Fibroblast of lung (primary cell): ENCODE measurements around the gene PACRG. TPM values are rescaled to one million over a fixed set of nuclear protein-coding genes. Genes with fewer than 3 reads are reported as not detected.

Source experiments
- DNase-seq, 2 donors: peaks; one replicate each; pipeline versions ENCODE4 v3.0.0 to v3.0.0-alpha.2; 2010; ENCODE audit warnings: low read depth in 2 of 2
- H2AFZ ChIP-seq: 2 replicates; pipeline ENCODE4 v1.5.1; 2012; ENCODE audit warnings: low read length, control low read depth, inconsistent platforms
- H3K27ac ChIP-seq: 2 replicates; pipeline ENCODE4 v1.5.1; 2011; ENCODE audit warnings: low read length, control low read depth; ENCODE audit not compliant: insufficient read depth
- H3K27me3 ChIP-seq: 2 replicates; pipeline ENCODE4 v1.5.1; 2011; ENCODE audit warnings: mild to moderate bottlenecking, low read length; ENCODE audit not compliant: control insufficient read depth, insufficient read depth
- H3K36me3 ChIP-seq: 2 replicates; pipeline ENCODE4 v1.5.1; 2011; ENCODE audit warnings: low read length; ENCODE audit not compliant: control insufficient read depth, insufficient read depth
- H3K4me1 ChIP-seq: 2 replicates; pipeline ENCODE4 v1.5.1; 2011; ENCODE audit warnings: low read length; ENCODE audit not compliant: control insufficient read depth, insufficient read depth; ENCODE audit errors: extremely low read depth
- H3K4me2 ChIP-seq: 2 replicates; pipeline ENCODE4 v1.5.1; 2011; ENCODE audit warnings: low read length, control low read depth; ENCODE audit not compliant: insufficient read depth; ENCODE audit errors: extremely low read depth
- H3K4me3 ChIP-seq, 4 experiments: fragments of 200-600 bp in 1 of 4; sonication (generic) in 1 of 4; replicated peaks in 1 of 4; 2 replicates each; pipeline ENCODE4 v1.5.1; 2011 to 2016; ENCODE audit warnings: low read length in 4 of 4, low read depth in 3 of 4, mild to moderate bottlenecking in 3 of 4, control low read depth in 2 of 4, inconsistent platforms in 1 of 4, mixed read lengths in 1 of 4; ENCODE audit not compliant: insufficient read depth in 1 of 4; ENCODE audit errors: control extremely low read depth in 1 of 4
- H3K79me2 ChIP-seq: 2 replicates; pipeline ENCODE4 v1.5.1; 2012; ENCODE audit warnings: mild to moderate bottlenecking, low read length, inconsistent platforms; ENCODE audit not compliant: control insufficient read depth, insufficient read depth
- H3K9ac ChIP-seq: 2 replicates; pipeline ENCODE4 v1.5.1; 2011; ENCODE audit warnings: mild to moderate bottlenecking, low read length, control low read depth; ENCODE audit not compliant: insufficient read depth
- H3K9me3 ChIP-seq: 2 replicates; pipeline ENCODE4 v1.5.1; 2012; ENCODE audit warnings: low read depth, low read length; ENCODE audit not compliant: control insufficient read depth, insufficient read depth
- H4K20me1 ChIP-seq: 2 replicates; pipeline ENCODE4 v1.5.1; 2011; ENCODE audit warnings: low read length; ENCODE audit not compliant: control insufficient read depth, insufficient read depth; ENCODE audit errors: extremely low read depth
- EZH2 ChIP-seq: IDR thresholded peaks from 2 replicates; pipeline ENCODE4 v1.5.1; 2012; ENCODE audit warnings: low read length, control low read depth, mild to moderate bottlenecking; ENCODE audit errors: missing control alignments
- polyA plus RNA-seq, 2 donors: library from polyadenylated mRNA; depleted of rRNA in 1 of 2; stranded (reverse) in 1 of 2; unstranded in 1 of 2; fragments of >200 nt; gene quantifications; 2 replicates each; pipeline ENCODE4 v1.2.1, GENCODE V29; 2011 to 2012; ENCODE audit warnings: missing spikeins in 1 of 2
- total RNA-seq: library from RNA; depleted of rRNA; stranded (reverse); fragments of >200 nt; gene quantifications from 2 replicates; pipeline ENCODE4 v1.2.1, GENCODE V29; 2014
- TF ChIP-seq, protein P1 (sequence below), 2 donors: IDR thresholded peaks in 1 of 2; conservative IDR thresholded peaks in 1 of 2; 1 replicate in 1 of 2; 2 replicates in 1 of 2; pipeline ENCODE4 v1.5.1; 2011 to 2012; ENCODE audit warnings: low read length in 2 of 2, control low read depth in 1 of 2, inconsistent platforms in 1 of 2, low read depth in 1 of 2, mild to moderate bottlenecking in 1 of 2

Gene PACRG
- total and polyA plus RNA-seq, 2 donors (not counting 1 experiment from before 2014, with no cell fraction given) = 0.30 to 0.66 TPM

DNA sequence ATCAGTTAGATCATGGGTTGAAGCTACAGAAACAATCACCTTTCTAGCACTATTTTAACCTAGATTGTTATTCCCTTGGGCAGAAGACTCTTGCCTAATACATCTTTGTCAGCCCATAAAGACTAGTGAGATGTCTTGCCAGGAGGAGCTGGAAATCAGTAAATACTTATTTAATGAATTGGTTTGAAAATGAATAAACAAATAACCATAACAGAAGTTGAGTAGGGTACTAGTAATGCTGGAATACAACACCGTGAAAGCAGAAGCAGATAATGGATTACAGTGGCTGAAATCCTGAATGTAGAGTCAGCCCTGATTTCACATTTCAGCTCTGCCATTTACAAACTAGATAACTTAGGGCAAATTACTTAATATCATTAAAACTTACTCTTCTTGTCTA lies 236.1 kb downstream of the PACRG start:
- H3K9me3 ChIP-seq = no peaks in the 10 kb centered on the region
- no peak overlapping the region for H2AFZ ChIP-seq
- no peak overlapping the region for H3K9ac ChIP-seq
- H4K20me1 ChIP-seq = no peaks in the 10 kb centered on the region
- no peak overlapping the region for H3K4me2 ChIP-seq
- no peaks in the 10 kb centered on the region for H3K27me3 ChIP-seq
- no peaks in the 10 kb centered on the region for H3K36me3 ChIP-seq
- DNase-seq = no peak
- peak overlapping the region; percentile 74 for H3K27ac ChIP-seq
- H3K4me1 ChIP-seq = peaks cover 16% of the 10 kb centered on the region
- H3K4me3 ChIP-seq = no peak overlapping the region
- no peak for TF ChIP-seq EZH2
- H3K79me2 ChIP-seq = no peaks in the 10 kb centered on the region

DNA sequence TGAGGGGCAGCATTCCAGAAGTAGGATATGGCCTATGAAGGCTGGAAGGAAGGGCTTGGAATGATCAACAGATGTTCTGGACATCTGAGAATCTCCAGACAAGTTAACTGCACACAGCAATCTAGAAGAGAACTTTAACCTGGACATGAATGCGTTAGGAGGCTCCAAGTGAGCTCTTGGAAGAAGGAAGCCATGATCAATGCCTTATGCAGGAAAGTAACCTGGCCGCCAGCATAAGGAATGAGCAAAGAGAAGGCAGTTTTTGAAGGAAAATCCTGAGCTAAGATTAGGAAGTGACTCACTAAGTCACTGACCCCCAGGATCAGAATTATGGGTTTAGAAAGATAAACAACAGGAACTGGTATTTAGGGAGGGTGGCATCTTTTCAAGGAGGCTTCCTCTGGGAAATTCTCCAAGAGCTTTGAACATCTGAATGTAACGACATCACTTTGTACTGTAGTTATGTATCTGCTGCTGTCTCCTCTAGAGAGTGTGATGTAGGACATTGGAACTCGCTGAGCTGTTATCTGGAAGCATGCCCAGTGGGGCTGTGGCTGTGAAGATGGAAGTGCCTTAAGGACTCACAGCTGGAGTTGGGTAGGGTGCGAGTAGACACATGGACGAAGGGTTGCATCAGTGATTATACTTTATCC lies 236.8 kb downstream of the PACRG start:
- no peak overlapping the region for H3K9ac ChIP-seq

DNA sequence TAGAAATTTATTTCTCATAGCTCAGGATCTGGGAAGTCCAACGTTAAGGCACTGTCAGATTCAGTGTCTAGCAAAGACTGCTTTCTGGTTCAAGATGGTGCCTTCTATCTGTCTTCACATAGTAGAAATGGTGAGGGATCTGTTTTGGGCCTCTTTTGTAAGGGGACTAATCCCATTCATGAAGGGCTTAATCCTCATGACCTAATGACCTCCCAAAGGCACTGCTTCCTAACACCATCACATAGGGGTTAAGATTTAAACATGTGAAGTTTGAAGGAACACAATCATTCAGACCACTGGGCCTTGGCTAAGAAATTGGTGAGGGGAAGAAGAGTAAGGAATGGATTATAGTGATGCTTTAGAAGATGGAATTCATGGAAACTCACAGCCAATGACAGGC lies 237.6 kb downstream of the PACRG start:
- Histone ChIP-seq H3K4me3 (no peak overlapping the region), H3K4me1 (peaks cover 16% of the 10 kb centered on the region), H3K27ac (peak overlapping the region; percentile 74), H3K9me3 (no peaks in the 10 kb centered on the region), H3K9ac (no peak overlapping the region), H4K20me1 (no peaks in the 10 kb centered on the region), H2AFZ (peak overlapping the region; percentile 9), H3K36me3 (no peaks in the 10 kb centered on the region), H3K4me2 (peak overlapping the region; percentile 16), H3K27me3 (no peaks in the 10 kb centered on the region), H3K79me2 (no peaks in the 10 kb centered on the region)
- no peak for DNase-seq
- TF ChIP-seq EZH2 = no peak
- TF ChIP-seq, protein P1, sequence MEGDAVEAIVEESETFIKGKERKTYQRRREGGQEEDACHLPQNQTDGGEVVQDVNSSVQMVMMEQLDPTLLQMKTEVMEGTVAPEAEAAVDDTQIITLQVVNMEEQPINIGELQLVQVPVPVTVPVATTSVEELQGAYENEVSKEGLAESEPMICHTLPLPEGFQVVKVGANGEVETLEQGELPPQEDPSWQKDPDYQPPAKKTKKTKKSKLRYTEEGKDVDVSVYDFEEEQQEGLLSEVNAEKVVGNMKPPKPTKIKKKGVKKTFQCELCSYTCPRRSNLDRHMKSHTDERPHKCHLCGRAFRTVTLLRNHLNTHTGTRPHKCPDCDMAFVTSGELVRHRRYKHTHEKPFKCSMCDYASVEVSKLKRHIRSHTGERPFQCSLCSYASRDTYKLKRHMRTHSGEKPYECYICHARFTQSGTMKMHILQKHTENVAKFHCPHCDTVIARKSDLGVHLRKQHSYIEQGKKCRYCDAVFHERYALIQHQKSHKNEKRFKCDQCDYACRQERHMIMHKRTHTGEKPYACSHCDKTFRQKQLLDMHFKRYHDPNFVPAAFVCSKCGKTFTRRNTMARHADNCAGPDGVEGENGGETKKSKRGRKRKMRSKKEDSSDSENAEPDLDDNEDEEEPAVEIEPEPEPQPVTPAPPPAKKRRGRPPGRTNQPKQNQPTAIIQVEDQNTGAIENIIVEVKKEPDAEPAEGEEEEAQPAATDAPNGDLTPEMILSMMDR (conservative IDR thresholded peaks at IDR 0.05 in 1 of 2, IDR thresholded peaks at IDR 0.05 in 1 of 2; ENCODE audit: low read depth in 1 of 2, low read length in 2 of 2) = no peak

More for the DNA sequence above, 236.8 kb downstream of the PACRG start:
- Histone ChIP-seq H3K27ac (peak overlapping the region; percentile 74), H3K9me3 (no peaks in the 10 kb centered on the region), H3K4me1 (peaks cover 16% of the 10 kb centered on the region), H4K20me1 (no peaks in the 10 kb centered on the region), H3K4me2 (peak overlapping the region; percentile 27), H3K4me3 (no peak overlapping the region), H3K36me3 (no peaks in the 10 kb centered on the region), H3K79me2 (no peaks in the 10 kb centered on the region), H2AFZ (no peak overlapping the region), H3K27me3 (no peaks in the 10 kb centered on the region)
- DNase-seq = peak; percentile 100
- TF ChIP-seq, protein P1 (conservative IDR thresholded peaks at IDR 0.05 in 1 of 2, IDR thresholded peaks at IDR 0.05 in 1 of 2; ENCODE audit: low read depth in 1 of 2, low read length in 2 of 2) = no peak
- no peak for TF ChIP-seq EZH2
